Kidney (tissue), 14 donors: ENCODE data around the gene WSCD1. TPM values are rescaled to one million over a fixed set of nuclear protein-coding genes. Genes with fewer than 3 reads are reported as not detected.

Experiments used
- DNase-seq, 5 donors: peaks; one replicate each; pipeline ENCODE4 v3.0.0-alpha.2; 2013 to 2020
- FAIRE-seq: peaks from 2 replicates; lab custom pipeline; 2012; peaks lifted over from hg19 to GRCh38; lab: Jason Lieb, UNC
- H3K27ac ChIP-seq, 2 donors: one replicate each; pipeline ENCODE4 v1.7.0; 2013; ENCODE audit warnings: low read depth in 2 of 2, low read length in 2 of 2, inconsistent platforms in 1 of 2
- H3K27me3 ChIP-seq: one replicate; pipeline ENCODE4 v1.7.1; 2013; ENCODE audit warnings: low read length, inconsistent platforms; ENCODE audit not compliant: control insufficient read depth, insufficient read depth
- H3K36me3 ChIP-seq, 3 donors: one replicate each; pipeline versions ENCODE4 v1.7.0 to v1.7.1; 2013; ENCODE audit warnings: low read length in 3 of 3, control low read depth in 1 of 3, inconsistent platforms in 1 of 3; ENCODE audit not compliant: insufficient read depth in 3 of 3, control insufficient read depth in 2 of 3
- H3K4me1 ChIP-seq, 3 donors: one replicate each; pipeline versions ENCODE4 v1.7.0 to v1.7.1; 2013; ENCODE audit warnings: low read length in 3 of 3, inconsistent platforms in 1 of 3, low read depth in 1 of 3; ENCODE audit not compliant: control insufficient read depth in 2 of 3, insufficient read depth in 2 of 3
- H3K4me3 ChIP-seq, 3 donors: one replicate each; pipeline versions ENCODE4 v1.7.0 to v1.8.1; 2013; ENCODE audit warnings: low read length in 3 of 3, control low read depth in 1 of 3, inconsistent platforms in 1 of 3
- H3K9ac ChIP-seq, 3 donors: one replicate each; pipeline versions ENCODE4 v1.7.0 to v1.7.1; 2013; ENCODE audit warnings: low read length in 3 of 3, control low read depth in 1 of 3, inconsistent platforms in 1 of 3
- H3K9me3 ChIP-seq, 3 donors: one replicate each; pipeline versions ENCODE4 v1.7.0 to v1.7.1; 2013; ENCODE audit warnings: low read length in 3 of 3, control low read depth in 1 of 3, inconsistent platforms in 1 of 3; ENCODE audit not compliant: control insufficient read depth in 2 of 3, insufficient read depth in 1 of 3
- intact Hi-C: fragments of 100-400 bp; cut with DNase I; formaldehyde crosslinking; loops from one replicate; pipeline ENCODE4 v1.11.1; 2022
- polyA plus RNA-seq: library from polyadenylated mRNA; stranded (reverse); fragments of 350-450 nt; fragmentation: Illumina TruSeq; extraction: RNeasy Lipid Tissue Mini Kit (QIAGEN cat#74804); gene quantifications from one replicate; pipeline ENCODE4 v1.2.3, GENCODE V29; 2014; ENCODE audit warnings: low read depth, low replicate concordance; ENCODE audit not compliant: insufficient read depth
- total RNA-seq: library from RNA; stranded (reverse); fragmentation: NEBNext Ultra II Directional; extraction: Animal tissue kit (Norgen Biotek cat#: 25700); gene quantifications from one replicate; pipeline ENCODE4 v1.2.1, GENCODE V29; 2021
- TF ChIP-seq, protein P1 (sequence below): IDR thresholded peaks from 3 replicates; pipeline ENCODE4 v1.5.1; 2012; ENCODE audit warnings: mild to moderate bottlenecking, moderate library complexity, borderline replicate concordance; ENCODE audit not compliant: insufficient read depth; ENCODE audit errors: extremely low read depth
- donor health status: control.
- donor health status: control.
- donor health status: control.
- donor health status: control.
- donor health status: control.
- donor health status: DM: yes; HTN: yes; CAD: no.
- donor health status: Normal renal cell carcinoma (clear cell type).

WSCD1 gene
- total and polyA plus RNA-seq, 2 donors from 2014 or later = 5.4 to 14.5 TPM

DNA sequence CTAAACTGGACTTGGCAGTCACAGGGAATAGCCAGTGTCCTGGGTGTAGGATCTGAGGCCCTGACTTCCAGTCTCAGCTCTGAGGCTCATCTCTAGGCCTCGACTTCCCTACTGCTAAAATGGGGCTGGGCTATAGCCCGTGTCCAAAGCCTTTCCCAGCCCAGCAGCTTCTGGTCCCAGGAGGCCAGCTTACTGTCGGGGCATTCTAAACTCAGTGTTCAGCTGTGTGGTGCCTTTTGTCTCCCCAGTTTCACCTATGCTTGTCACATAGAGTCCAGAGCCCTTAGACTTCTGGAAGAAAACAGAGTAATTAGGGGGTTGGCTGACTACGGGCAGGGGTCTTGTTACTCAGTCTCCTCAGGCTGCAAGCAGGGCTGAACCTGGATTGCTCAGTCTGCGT lies 94.8 kb downstream of the WSCD1 start:
- FAIRE-seq (no peak), DNase-seq (no peak)
- Histone ChIP-seq H3K9ac (no peak overlapping the region), H3K27me3 (no peaks in the 10 kb centered on the region), H3K4me1 (no peaks in the 10 kb centered on the region), H3K27ac (no peak overlapping the region), H3K4me3 (no peak overlapping the region), H3K36me3 (no peaks in the 10 kb centered on the region), H3K9me3 (no peaks in the 10 kb centered on the region)
- intact Hi-C loops = no loop called here
- TF ChIP-seq, protein P1, sequence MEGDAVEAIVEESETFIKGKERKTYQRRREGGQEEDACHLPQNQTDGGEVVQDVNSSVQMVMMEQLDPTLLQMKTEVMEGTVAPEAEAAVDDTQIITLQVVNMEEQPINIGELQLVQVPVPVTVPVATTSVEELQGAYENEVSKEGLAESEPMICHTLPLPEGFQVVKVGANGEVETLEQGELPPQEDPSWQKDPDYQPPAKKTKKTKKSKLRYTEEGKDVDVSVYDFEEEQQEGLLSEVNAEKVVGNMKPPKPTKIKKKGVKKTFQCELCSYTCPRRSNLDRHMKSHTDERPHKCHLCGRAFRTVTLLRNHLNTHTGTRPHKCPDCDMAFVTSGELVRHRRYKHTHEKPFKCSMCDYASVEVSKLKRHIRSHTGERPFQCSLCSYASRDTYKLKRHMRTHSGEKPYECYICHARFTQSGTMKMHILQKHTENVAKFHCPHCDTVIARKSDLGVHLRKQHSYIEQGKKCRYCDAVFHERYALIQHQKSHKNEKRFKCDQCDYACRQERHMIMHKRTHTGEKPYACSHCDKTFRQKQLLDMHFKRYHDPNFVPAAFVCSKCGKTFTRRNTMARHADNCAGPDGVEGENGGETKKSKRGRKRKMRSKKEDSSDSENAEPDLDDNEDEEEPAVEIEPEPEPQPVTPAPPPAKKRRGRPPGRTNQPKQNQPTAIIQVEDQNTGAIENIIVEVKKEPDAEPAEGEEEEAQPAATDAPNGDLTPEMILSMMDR = no peak

DNA sequence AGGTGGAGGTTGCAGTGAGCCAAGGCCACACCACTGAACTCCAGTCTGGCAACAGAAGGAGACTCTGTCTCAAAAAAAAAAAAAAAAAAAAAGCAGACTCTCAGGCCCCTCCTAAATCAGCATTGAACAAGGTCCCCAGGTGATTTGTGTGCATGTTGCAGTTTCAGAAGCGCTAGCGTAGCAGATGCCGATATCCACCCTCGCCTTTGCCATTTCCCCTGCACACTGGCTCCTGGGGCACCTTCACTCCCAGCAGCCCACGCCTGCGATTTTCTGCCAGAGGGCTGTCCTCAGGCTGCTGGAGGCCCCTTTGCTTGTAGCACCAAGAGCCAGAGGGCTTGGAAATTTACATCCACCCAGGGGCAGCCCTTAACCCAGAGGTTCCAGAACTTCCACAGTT lies 95.6 kb downstream of the WSCD1 start:
- no peaks in the 10 kb centered on the region for H3K9me3 ChIP-seq
- no peak overlapping the region for H3K27ac ChIP-seq
- no peaks in the 10 kb centered on the region for H3K36me3 ChIP-seq
- FAIRE-seq (no peak), DNase-seq (peak in 1 of 5 donors; percentile 20)
- no peaks in the 10 kb centered on the region for H3K27me3 ChIP-seq
- TF ChIP-seq, protein P1 = no peak
- no peak overlapping the region for H3K4me3 ChIP-seq
- intact Hi-C loops = no loop called here
- no peak overlapping the region for H3K9ac ChIP-seq
- H3K4me1 ChIP-seq = no peaks in the 10 kb centered on the region

DNA sequence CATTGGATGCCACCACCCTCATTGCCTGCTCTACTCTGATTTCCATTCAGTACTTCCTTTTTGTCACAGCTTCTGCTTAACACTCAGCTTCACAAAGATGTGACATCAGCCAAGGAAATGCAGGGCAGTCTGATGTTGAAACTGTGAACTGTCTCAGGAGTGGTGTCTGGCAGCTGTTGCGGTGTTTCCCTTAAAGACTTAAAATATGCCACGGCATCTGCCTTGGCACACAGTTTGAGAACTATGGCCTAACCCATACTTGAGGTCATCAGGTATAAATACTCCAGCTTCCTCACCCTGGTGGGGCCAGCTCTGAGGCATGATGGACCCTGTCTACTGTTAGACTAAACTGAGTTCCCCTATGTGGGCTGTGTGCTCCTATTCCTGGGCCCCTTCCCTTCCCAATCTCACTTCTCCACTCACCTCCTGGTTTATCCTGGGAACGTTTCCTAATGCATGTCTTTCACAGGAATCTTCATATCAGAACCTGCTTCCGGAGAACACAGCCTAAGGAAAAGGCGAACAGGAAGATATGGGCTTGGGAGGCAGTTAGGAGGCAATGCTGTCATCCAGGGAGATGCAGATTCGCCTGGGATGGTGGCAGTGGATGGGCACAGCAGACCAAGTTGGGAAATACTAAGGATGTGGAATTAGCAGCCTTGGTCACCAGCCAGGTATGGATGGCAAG lies 96.5 kb downstream of the WSCD1 start:
- Histone ChIP-seq H3K36me3 (no peaks in the 10 kb centered on the region), H3K9ac (no peak overlapping the region), H3K4me1 (no peaks in the 10 kb centered on the region), H3K9me3 (no peaks in the 10 kb centered on the region), H3K27me3 (no peaks in the 10 kb centered on the region), H3K4me3 (no peak overlapping the region), H3K27ac (no peak overlapping the region)
- FAIRE-seq (no peak), DNase-seq (peak in 1 of 5 donors; percentile 22)
- TF ChIP-seq, protein P1 = no peak
- intact Hi-C loops = no loop called here

DNA sequence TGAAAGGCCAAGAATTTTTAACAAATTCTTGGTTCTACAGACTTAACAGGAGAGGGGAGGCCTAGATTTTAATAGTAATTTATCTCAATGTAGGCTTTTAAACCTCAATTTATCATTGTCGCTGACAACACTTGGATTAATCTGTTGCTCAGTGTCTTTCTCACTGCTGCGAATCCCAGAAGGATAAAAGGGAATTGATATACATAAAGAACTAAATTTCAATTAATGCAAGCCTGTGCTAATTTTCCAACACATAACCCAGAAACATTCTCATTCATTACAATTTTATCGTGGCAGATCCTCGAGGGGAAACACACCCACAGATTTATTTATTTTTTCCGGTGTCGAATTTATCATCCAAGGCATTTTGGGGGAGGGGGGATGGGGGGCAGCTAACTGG lies 98.1 kb downstream of the WSCD1 start:
- Histone ChIP-seq H3K4me3 (no peak overlapping the region), H3K36me3 (no peaks in the 10 kb centered on the region), H3K27me3 (no peaks in the 10 kb centered on the region), H3K4me1 (no peaks in the 10 kb centered on the region), H3K9me3 (no peaks in the 10 kb centered on the region), H3K27ac (no peak overlapping the region), H3K9ac (no peak overlapping the region)
- DNase-seq (no peak), FAIRE-seq (no peak)
- TF ChIP-seq, protein P1 = no peak
- intact Hi-C loops = no loop called here
